ENCODE data around the gene ROR1.
"Not testable (repeated sequence)": the region's sequence is repeated elsewhere in the genome, so short reads cannot be mapped to it uniquely, and the experiment has no call there.

ROR1 gene

GRCh38 chr1:63757334-63757733 lies 16.5 kb upstream of the ROR1 start:
- in situ Hi-C loops (cut with MboI; ENCODE audit: low sequenced_read_pairs), result no loop called here

- in situ Hi-C loops (cut with MboI; ENCODE audit: low sequenced_read_pairs), result no loop called here
These were observed 15.0 kb upstream of the ROR1 start for GRCh38 chr1:63758791-63759190.

GRCh38 chr1:63759778-63760177 lies 14.0 kb upstream of the ROR1 start:
- in situ Hi-C loops (cut with MboI; ENCODE audit: low sequenced_read_pairs), result no loop called here

GRCh38 chr1:63770381-63770780 lies 3.4 kb upstream of the ROR1 start:
- in situ Hi-C loops (cut with MboI; ENCODE audit: low sequenced_read_pairs), result no loop called here

GRCh38 chr1:63772201-63772600 lies 1.6 kb upstream of the ROR1 start:
- in situ Hi-C loops (cut with MboI; ENCODE audit: low sequenced_read_pairs), result no loop called here

GRCh38 chr1:63772876-63773275 lies 941 bp upstream of the ROR1 start:
- in situ Hi-C loops (cut with MboI; ENCODE audit: low sequenced_read_pairs), result no loop called here

- in situ Hi-C loops (cut with MboI; ENCODE audit: low sequenced_read_pairs), result no loop called here
These were observed 362 bp upstream of the ROR1 start for GRCh38 chr1:63773496-63773814.

- in situ Hi-C loops (cut with MboI; ENCODE audit: low sequenced_read_pairs), result no loop called here
These were observed 1.0 kb downstream of the ROR1 start for GRCh38 chr1:63774617-63775417.

- in situ Hi-C loops (cut with MboI; ENCODE audit: low sequenced_read_pairs), result no loop called here
These were observed 1.8 kb downstream of the ROR1 start for GRCh38 chr1:63775418-63776127.

GRCh38 chr1:63777286-63777685 lies 3.5 kb downstream of the ROR1 start:
- in situ Hi-C loops (cut with MboI; ENCODE audit: low sequenced_read_pairs), result no loop called here

- in situ Hi-C loops (cut with MboI; ENCODE audit: low sequenced_read_pairs), result no loop called here
These were observed 4.4 kb downstream of the ROR1 start for GRCh38 chr1:63777965-63778880.

GRCh38 chr1:63779338-63780211 lies 5.8 kb downstream of the ROR1 start:
- in situ Hi-C loops (cut with MboI; ENCODE audit: low sequenced_read_pairs), result no loop called here

- in situ Hi-C loops (cut with MboI; ENCODE audit: low sequenced_read_pairs), result no loop called here
These were observed 6.7 kb downstream of the ROR1 start for GRCh38 chr1:63780565-63780964.

GRCh38 chr1:63782982-63783381 lies 9.2 kb downstream of the ROR1 start:
- in situ Hi-C loops (cut with MboI; ENCODE audit: low sequenced_read_pairs), result no loop called here

- in situ Hi-C loops (cut with MboI; ENCODE audit: low sequenced_read_pairs), result no loop called here
These were observed 10.3 kb downstream of the ROR1 start for GRCh38 chr1:63784083-63784482.

GRCh38 chr1:63784489-63785390 lies 10.9 kb downstream of the ROR1 start:
- in situ Hi-C loops (cut with MboI; ENCODE audit: low sequenced_read_pairs), result no loop called here

GRCh38 chr1:63787270-63787669 lies 13.5 kb downstream of the ROR1 start:
- in situ Hi-C loops (cut with MboI; ENCODE audit: low sequenced_read_pairs), result not testable (repeated sequence)

- in situ Hi-C loops (cut with MboI; ENCODE audit: low sequenced_read_pairs), result no loop called here
These were observed 14.1 kb downstream of the ROR1 start for GRCh38 chr1:63787875-63788274.

GRCh38 chr1:63789856-63790605 lies 16.2 kb downstream of the ROR1 start:
- in situ Hi-C loops (cut with MboI; ENCODE audit: low sequenced_read_pairs), result no loop called here
